ENCODE results near the gene KCND3.

The KCND3 gene

DNA sequence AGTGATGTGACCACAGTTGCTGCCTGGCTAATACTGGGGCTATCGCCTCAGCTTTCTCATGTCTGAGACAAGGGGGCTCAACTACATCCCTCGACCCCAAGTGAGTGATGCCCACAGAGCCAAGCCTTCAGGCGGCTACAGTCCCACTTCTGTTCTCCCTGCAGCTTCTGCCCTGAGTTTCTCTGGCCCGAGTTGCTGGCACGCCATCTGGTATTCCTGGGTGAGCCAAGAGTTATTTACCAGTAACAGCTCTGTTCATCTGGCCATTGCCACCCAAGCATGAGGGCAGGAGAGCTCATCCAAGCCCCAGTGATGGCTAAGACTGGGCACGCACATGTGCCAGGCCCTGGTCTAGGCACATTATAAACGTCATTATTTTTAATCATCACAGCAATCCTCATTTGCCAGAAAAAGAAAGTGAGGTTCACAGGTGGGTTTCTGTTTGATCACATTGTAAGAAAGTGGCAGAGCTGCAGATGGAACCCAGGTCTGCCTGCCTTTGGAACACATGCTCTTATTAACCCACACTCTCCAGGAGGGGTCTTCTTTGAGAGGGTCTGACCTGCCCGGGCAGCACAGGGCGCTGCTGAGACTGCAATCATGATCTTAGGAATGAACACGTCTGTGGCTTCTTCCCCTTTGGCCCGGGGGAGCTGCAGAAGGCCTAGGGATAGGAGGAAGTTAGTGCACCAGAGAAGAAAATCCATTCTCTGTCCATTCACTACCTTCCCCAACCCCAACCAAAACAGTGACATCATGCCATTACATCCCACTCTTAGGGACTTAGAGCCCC lies 27.5 kb downstream of the KCND3 start:
- TF ChIP-seq, protein P1, sequence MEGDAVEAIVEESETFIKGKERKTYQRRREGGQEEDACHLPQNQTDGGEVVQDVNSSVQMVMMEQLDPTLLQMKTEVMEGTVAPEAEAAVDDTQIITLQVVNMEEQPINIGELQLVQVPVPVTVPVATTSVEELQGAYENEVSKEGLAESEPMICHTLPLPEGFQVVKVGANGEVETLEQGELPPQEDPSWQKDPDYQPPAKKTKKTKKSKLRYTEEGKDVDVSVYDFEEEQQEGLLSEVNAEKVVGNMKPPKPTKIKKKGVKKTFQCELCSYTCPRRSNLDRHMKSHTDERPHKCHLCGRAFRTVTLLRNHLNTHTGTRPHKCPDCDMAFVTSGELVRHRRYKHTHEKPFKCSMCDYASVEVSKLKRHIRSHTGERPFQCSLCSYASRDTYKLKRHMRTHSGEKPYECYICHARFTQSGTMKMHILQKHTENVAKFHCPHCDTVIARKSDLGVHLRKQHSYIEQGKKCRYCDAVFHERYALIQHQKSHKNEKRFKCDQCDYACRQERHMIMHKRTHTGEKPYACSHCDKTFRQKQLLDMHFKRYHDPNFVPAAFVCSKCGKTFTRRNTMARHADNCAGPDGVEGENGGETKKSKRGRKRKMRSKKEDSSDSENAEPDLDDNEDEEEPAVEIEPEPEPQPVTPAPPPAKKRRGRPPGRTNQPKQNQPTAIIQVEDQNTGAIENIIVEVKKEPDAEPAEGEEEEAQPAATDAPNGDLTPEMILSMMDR (conservative IDR thresholded peaks at IDR 0.05; ENCODE audit: low read length), result no peak
- DNase-seq (ENCODE audit: low read depth), result no peak
- H3K4me3 ChIP-seq (ENCODE audit: low read length), result no peak overlapping the region

DNA sequence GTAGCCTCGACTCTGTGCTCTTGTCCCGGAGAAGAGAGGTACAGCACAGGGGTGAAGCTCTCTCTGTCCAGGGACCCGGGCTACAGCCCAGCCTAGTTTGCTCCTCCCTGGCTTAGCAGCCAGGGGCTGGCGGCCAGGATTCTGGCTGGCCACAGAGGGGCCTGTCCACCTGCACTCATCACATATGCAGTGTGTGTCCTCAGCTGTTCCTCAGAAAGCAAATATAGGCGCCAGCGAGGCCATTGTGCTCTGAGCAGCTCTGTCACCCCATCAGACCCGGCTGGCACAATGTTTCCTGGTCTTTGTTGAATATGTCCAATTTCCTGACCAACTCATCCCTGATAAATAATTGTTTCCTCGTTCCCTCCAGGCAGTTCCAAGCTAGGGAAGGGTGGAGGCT lies 28.5 kb downstream of the KCND3 start:
- no peak overlapping the region for H3K4me3 ChIP-seq (ENCODE audit: low read length)
- TF ChIP-seq, protein P1 (conservative IDR thresholded peaks at IDR 0.05; ENCODE audit: low read length), result no peak
- DNase-seq (ENCODE audit: low read depth), result no peak

DNA sequence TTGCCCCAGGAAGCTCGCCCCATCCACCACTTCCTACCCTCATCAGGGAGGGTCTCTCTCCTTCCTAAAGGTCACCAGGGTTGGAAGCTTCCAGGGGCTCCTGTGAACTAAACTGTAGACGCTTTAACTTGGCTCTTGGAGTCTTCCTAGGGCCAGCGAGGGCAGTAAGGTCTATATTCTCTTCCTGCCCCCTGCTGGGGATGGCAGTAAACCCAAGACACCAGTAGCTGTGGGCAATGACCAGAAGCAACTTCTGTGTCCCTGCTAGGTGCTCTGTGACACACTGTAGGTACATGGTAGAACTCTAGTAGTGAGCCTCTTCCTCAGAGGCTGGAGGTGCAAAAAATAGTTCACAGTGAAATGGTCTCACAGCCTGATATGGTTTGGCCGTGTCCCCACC lies 30.0 kb downstream of the KCND3 start:
- no peak overlapping the region for H3K4me3 ChIP-seq (ENCODE audit: low read length)
- TF ChIP-seq, protein P1 (conservative IDR thresholded peaks at IDR 0.05; ENCODE audit: low read length), result no peak
- DNase-seq (ENCODE audit: low read depth), result no peak

DNA sequence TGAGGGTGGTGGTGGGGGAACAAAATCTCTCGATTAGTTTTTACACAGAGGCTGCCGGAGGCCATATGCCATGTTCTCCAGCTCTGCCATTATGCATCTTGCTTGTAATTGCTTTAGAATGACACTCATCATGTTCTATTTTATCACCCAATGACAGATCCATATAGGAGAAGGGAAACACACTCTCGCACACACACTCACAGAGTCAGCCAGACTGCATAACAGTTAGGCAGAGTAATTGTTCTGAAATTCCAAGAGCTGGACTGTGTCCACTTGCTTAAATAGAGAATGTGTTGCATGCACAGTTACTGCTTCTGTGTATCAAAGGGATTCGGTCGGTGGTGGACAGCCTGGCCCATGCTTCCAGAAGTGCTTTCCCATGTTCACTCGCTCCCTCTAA lies 30.6 kb downstream of the KCND3 start:
- TF ChIP-seq, protein P1 (conservative IDR thresholded peaks at IDR 0.05; ENCODE audit: low read length), result no peak
- DNase-seq (ENCODE audit: low read depth), result peak; percentile 1
- H3K4me3 ChIP-seq (ENCODE audit: low read length), result no peak overlapping the region

DNA sequence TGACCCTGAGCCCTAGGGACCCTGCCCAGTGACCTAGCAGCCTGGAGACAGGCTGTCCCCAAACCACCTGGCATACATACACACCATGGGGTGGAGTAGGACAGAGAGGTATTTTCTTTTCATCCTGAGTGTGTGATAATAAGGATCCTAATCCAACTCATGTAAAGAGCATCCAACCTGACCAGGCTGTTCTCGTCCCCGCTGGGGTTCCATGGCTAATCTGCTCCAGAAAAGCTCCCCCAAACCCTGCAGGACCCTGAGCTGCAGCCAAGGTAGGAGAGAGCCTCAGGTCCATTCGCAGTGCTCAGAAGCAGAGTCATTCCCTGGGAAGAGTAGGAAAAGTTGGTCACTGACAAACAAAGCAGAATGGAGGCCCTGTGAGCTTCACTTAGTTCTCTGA lies 31.4 kb downstream of the KCND3 start:
- H3K4me3 ChIP-seq (ENCODE audit: low read length), result no peak overlapping the region
- TF ChIP-seq, protein P1 (conservative IDR thresholded peaks at IDR 0.05; ENCODE audit: low read length), result no peak
- no peak for DNase-seq (ENCODE audit: low read depth)

DNA sequence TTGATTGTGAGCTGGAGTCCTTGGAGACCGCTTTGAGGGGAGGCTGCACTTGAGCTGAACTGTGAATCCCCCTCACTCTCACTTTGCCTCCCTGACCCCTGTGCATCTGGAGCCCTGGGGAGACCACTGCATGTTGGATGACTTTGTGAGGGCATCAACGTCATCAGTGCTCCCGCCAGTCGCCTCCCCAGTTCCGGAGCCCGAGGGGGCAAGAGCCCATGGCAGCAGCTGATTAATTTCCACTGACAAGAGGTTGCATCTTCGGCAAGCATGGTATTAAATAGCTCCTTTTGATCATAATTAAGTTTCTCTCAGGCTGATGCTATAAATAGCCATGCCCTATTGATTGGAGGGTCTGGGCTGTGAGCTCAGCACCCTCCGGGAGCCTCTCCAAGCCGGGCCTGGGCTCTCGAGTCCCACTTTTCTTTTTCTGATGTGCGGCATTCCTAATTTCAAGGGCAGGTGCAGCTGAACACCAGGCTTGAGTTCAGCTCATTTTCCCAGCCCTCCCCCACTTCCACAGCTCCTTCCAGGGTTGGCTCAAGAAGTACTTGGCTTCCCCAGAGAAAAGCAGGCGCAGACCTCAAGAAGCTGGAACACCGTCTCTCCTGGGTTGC lies 33.2 kb downstream of the KCND3 start:
- TF ChIP-seq, protein P1 (conservative IDR thresholded peaks at IDR 0.05; ENCODE audit: low read length), result no peak
- no peak for DNase-seq (ENCODE audit: low read depth)

DNA sequence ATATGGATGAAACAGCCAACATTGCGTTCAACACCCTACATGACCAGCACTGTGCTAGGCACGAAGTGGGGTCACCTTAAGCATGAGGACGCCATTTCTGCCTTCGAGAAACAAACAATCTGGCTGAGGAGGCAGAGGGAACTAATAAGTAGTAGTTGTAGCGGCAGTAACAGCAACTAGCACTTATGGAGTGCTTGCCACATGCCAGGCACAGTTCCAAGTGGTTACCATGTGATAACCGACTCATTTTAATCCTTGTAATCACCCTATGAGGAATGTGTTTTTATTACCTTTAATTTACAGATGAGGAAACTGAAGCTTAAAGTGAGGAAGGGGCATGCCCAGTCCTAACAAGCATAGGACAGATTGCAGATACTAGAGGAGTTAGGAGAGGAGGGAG lies 33.7 kb downstream of the KCND3 start:
- TF ChIP-seq, protein P1 (conservative IDR thresholded peaks at IDR 0.05; ENCODE audit: low read length), result no peak
- DNase-seq (ENCODE audit: low read depth), result peak; percentile 45
- H3K4me3 ChIP-seq (ENCODE audit: low read length), result no peak overlapping the region

More for the DNA sequence above, 33.2 kb downstream of the KCND3 start:
- no peak overlapping the region for H3K4me3 ChIP-seq (ENCODE audit: low read length)

Measured in AG10803 (cell line).